CD4-positive, alpha-beta T cell treated with Interferon alpha-2 for 1 hour (primary cell): ENCODE data around the gene EDEM2.
A peak's percentile ranks its signal among the peaks of the same experiment; 100 is the strongest.
"Not testable (repeated sequence)": the region's sequence is repeated elsewhere in the genome, so short reads cannot be mapped to it uniquely, and the experiment has no call there.

ENCODE experiments used
- DNase-seq, 2 donors: peaks; one replicate each; pipeline ENCODE4 v3.0.0-alpha.2; 2020 to 2022

The EDEM2 gene

DNA sequence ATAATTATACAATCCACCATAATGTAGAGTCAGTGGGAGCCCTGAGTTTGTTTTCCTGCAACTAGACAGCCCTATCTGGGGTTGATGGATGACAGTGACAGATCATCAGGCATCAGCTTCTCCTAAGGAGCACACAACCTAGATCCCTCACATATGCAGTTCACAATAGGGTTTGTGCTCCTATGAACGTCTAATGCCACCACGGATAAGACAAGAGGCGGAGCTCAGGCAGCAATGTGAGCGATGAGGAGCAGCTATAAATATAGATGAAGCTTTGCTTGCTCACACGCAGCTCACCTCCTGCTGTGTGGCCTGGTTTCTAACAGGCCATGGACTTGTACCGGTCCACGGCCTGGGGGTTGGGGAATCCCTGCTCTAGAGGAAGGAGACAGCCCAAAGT is 25.9 kb downstream of the EDEM2 start:
- DNase-seq: no peak

DNA sequence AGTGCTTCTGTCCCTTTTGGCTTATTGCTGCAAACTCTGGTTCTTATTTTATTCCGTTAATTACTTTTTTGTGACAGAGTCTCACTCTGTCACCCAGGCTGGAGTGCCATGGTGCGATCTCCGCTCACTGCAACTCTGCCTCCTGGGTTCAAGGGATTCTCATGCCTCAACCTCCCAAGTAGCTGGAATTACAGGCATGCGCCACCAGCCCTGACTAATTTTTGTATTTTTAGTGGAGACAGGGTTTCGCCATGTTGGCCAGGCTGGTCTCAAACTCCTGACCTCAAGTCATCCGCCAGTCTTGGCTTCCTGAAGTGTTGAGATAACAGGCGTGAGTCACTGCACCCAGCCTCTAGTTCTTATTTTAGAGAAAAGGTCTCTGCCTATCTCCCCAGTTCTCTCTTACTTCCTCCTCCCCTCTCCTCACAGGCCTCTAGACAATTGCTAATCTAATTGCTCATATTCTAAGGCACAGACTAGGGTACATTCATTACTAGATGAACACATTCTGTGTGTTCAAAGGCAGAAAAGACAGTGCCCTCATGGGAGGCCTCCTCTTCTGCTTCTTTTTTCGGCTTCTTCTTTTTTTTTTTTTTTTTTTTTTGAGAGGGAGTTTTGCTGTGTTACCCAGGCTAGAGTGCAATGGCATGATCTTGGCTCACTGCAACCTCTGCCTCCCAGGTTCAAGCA is 27.0 kb downstream of the EDEM2 start:
- DNase-seq: no peak

DNA sequence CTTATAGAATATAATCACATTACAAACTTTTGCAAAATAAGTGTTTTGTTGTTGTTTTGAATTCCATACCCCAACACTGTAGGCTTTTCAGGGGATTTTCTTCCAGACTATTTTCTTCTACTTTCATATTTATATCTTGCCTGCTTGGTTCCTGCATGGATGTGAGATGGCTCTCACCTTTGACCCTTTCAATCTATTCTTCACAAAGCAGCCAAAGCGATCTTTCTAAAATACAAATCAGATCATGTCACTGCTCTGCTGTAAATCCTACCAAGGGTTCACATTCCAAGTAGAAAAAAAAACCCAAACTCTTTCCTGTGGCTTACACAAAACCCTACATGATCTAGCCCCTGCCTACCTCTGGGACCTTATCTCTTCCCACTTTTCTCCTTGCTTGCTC is 29.5 kb downstream of the EDEM2 start:
- no peak for DNase-seq

DNA sequence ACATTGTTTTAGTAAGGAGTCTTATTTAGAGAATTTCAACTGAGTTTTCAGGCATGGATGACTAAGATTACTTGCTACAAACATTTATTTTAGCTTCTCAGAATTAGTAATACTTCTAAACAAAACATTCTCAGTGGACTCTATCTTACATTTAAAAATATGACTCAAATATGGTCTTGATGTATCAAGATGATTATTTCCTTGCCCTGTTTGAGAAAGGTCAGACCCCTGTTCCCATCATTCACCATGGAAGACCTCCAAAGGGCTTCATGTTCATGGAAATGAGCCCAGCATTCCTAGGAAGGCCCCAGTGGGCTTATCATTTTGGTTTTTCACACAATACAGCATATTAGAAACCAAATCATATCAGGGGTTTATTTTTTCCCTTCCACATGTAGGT is 29.9 kb downstream of the EDEM2 start:
- no peak for DNase-seq

DNA sequence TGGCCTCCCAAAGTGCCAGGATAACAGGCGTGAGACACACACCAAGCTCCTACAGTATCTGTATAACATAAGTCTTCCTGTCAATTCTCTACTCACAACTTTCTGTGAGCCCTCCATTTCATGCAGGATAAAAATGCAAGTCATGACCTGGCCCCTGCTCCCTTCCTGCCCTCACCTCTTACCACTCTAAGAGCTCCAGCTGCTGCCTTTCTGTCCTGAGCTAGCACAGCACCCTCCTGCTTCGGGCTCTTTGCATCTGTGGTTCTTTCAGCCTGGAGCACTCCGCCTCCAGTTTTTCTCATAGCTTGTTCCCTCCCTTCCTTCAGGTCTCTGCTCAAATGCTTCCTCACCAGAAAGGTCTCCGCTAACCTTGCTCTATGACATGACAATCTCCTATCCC is 30.9 kb downstream of the EDEM2 start:
- DNase-seq: no peak

DNA sequence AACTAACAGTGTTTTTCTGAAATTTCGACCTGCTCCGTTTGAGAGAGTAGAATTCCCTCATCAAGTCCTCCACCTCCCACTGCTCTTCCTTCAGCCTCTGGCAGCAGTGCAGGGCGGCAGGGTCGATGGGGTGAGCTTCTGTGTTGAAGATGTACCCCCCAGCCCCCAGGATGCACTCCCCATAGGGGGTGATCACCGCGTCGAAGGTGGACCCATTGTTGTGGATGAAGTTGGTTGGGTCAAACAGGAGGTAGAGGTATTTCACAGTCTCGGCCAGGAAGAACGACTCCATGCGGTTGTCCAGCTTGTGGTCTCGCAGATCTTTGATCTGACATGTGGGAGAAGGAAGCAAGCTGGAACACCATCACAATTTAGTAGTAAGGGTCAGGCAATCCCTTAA is 31.5 kb downstream of the EDEM2 start:
- DNase-seq: no peak

DNA sequence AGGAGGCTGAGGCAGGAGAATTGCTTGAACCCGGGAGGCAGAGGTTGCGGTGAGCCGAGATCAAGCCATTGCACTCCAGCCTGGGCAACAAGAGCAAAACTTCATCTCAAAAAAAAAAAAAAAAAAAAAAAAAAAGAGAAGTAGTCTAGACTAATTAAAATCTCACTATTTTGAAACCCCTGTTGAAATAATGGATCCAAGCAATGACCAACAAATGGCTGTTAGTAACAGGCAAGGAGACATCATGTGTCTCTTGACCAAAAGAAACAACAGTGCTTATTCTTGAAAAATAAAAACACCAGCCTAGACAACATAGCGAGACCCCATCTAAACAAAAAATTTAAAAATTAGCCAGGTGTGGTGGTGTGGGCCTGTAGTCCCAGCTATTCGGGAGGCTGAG is 34.9 kb downstream of the EDEM2 start:
- DNase-seq: not testable (repeated sequence)

DNA sequence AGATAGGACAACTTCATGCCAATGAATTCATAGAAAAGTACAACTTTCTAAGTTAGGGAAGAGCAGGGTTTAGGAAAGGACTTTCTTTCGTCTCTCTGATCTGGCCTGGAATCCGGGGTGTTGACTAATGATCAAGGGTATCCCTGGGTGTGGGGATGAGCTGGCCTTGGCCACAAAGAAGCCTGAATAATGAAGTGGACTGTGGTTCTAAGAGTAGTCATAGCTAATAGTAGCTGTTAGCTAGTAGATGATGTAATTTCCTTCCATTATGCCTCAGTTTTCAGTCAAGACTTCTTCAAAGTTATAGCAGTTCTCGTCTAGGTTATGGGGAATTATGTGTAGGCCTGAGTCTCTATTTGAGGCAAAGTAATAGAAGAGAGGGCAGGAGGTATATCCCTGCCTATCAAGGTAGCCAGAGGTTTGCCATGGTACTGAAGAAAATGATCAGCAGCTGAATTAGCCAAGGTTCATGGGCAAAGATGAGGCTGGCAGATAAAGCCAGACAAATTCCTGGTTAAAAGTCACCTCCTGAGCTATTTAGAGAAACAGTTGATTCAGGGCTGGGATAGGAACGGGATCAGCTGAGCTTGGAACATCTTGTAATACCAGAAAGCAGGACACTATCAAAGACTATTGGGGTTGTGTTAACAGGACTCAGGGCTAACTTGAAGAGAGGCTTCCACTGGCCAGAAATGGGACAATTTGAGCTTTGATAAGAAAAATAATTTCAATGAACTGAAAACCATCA is 35.8 kb downstream of the EDEM2 start:
- no peak for DNase-seq

DNA sequence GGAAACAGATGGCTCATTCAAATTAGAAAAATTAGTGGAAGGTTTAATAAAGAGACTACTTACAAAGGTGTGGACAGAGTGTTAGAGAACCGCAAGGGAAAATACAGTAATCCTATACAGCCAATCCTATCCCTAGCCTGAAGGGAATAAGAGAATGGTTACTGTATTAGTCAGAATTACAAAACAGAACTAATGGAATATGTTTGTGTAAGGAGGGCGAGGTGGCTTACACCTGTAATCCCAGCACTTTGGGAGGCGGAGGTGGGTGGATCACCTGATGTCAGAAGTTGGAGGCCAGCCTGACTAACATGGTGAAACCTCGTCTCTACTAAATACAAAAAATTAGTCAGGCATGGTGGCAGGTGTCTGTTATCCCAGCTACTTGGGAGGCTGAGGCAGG is 38.2 kb downstream of the EDEM2 start:
- DNase-seq: no peak

DNA sequence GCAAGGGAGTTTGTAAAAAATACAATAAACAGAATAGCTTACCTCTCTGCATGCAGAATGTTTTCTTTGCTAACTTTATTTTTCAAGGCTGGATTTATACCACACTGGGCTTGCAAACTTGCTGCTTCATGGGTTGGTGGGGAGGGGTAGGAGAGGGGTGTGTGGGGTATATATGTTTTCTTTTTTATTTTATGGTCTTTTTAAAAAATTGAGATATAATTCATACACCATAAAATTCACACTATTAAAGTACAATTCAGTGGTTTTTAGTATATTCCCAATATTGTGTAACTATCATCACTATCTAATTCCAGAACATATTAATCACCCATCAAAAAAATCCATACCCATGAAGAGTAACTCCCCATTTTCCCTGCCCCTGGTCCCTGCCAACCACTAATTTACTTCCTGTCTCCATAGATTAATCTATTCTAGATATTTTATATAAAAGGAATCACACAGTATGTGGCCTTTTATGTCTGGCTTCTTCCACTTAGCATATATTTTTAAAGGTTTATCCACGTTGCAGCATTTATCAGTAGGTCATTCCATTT is 40.2 kb downstream of the EDEM2 start:
- DNase-seq: no peak

DNA sequence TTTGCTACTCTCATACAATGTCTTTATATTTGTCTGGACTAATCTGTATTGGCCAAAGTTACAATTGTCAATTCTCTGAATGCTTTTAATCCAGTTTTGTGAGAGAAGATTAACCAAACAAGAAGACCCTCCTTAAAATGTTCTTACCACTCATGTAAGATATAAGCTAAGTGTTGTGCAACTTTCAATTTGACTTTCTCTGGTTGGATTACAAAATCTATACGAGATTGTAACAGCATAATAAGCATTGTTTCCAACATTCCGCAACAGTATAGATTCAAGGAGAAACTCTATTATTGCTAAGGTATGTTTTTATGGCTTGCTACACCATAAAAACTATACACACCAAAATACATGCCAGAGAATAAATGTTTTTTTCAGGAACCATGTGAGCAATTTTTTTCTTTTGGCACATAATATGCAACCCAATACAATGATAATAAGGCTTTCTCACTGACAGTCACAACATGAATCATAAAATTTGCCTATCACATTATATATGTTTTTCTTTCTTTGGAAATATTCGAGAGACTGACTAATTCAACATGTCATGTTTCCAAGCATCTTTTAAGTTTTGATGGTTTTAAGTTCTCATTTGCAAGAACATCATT is 42.3 kb downstream of the EDEM2 start:
- DNase-seq: no peak

DNA sequence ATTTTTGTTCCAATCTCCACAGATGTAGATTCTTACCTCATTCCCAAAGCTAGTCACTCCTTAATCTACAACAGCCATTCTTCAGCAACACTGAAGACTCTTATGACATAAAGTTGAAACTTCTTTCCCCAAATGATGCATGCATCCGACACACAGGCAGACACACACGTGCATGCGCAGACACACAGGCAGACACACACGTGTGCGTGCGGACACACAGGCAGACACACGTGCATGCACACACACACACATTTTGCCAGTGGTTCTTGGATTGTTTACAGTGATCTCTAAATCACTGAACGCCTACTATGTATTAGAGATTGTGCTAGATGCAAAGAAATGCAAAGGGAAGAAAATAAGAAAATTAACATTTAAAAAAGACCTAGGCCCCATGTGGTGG is 45.5 kb downstream of the EDEM2 start:
- no peak for DNase-seq

DNA sequence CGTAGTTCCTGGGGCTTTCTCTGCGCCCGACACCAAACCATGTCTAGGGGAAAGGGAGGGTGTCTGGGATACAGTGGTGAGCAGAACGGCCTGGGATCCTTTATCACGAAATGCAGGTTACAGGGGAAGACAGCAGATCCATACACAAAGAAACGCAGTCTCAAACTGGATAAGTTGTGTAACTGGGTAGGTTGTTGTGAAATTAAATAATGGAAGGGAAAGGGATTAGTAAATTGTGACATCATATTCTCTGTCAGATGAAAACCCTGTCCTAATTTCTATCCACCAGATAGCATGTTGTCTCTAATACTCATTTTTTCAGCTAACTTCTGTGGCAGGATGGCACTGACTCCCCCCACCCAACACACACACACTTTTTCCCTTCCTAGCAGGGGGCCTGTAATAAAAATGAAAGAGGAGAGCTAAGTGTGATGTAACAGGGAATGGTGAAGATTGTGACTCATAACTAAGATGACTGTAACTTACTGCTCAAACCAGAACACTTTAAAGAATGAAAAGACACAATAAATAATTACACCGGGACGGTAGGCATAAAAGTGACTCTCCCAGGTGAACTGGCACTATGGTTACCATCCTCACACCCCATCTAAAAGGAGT is 53.8 kb downstream of the EDEM2 start:
- no peak for DNase-seq

DNA sequence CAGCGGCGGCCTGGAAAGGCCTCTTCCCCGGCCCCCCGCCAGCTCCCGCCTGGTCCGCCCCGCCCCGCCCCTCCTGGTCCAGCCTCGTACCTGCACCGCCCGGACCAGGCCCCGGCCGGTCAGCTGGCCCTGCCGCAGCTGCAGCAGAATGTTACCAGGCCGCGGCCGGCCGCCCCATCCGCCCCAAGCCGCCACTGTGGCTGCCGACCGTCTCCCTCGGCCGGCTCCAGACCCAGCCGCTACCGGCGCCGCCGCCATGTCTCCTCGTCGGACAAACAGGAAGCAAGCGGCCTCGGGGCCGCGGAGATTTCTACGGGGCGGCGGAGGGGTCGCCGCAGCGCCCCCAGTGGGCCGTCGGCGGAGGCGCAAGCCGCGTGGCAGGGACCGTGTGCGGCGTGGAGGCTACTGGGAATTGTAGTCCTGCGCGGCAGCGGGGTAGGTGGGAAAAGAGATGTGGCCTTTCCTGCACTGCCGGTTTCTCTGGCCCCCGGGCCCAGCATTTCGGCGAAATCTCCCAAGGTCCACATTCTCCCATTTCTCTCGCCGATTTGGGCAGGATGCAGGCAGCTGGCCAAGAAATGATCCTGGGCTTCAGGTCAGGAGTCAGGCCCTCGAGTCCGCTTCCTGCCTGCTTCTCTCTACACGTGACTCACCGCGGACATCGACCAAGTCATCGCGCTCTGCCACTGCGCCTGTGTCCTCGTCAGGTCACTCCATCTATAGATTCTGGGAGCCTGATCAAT is 54.4 kb downstream of the EDEM2 start, which contains the start of gene TRPC4AP:
Gene TRPC4AP, minus strand, starts transcription at position 284 of the 743 bp plus-strand sequence. Its CDS starts 26 bp downstream, at position 258.
- peak; percentile 86 to 91 for DNase-seq

DNA sequence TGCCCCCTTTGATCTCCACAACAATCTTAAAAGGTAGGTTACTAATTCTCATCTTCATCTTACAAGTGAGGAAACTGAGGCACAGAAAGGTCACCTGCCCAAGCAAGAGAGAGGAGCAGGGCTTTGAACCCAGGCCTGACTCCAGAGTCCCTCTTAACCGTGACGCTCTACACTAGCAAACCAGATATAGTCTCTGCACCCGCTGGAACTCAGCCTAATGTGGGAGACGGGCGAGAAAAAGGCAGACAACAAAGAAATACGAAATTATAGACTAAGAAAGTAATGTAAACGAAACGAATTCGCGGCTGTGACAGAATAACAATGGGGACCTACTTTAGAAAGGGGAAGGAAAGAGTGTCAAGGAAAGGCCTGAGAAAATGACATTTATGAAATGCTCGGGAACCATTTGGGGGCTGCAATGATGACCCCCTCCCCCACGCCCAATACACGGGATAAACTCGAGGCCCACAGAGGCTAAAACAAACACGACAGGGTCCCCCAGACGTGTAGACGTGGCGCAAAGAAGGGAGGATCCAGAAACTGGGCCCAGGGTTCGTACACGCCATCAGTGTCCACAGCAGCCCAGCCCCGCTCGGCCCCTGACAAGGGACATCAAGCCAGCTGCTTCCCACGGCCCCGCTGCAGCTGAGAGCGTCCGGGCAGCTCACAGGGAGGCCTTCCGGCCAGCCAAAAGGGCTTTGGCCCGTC is 55.2 kb downstream of the EDEM2 start:
- DNase-seq: no peak

DNA sequence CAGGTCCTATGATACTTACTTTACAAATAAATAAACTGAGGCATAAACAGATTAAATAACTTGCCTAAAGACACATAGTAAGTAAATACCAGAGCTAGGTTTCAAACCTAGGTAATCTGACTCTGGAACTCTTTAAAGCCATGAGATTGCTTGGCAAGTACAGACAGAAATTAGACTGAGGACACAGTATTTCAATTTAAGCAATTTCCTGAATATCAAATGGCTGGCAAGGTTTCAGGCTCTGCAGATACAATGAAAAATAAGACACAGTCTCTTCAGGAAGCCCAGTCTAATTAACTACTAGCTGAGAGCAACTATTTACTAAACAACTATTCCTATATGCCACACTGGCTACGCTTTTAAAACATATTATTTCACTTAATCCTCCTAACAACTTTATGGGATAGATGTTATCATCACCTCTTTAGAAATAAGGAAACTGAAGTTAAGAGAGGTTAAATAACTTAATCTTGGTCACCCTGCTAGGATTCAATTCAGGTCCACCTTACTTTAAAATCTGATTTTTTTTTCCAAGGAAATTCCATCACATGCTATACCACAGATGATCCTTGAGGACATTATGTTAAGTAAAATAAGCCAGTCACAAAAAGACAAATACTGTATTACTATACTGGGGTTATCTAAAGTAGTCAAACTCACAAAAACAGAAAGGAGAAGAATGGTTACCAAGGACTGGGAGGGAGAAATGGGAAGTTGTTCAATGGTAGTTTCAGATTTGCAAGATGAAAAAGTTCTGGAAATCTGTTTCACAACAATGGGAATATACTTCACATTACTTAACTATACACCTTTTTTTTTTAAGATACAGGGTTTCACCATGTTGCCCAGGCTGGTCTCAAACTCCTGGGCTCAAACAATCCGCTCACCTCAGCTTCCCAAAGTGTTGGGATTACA is 58.6 kb downstream of the EDEM2 start:
- DNase-seq: no peak

DNA sequence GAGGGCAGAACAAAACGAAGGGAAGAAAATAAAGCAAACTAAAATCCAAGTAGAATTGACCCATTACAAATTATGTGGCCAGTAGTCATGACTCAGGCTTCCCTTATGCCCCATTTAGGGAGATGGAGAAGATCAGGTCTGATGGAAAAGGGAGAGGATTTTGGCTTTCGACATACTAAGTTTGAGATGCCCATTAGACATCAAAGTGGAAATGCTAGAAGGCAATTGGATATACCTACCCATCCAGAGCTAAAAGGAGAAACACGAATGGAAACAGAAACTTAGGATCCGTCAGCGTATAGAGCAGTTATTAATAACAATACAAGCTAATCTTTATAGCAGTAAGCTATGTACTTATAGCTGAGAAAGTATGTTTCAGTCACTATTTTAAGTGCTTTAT is 59.3 kb downstream of the EDEM2 start:
- no peak for DNase-seq

DNA sequence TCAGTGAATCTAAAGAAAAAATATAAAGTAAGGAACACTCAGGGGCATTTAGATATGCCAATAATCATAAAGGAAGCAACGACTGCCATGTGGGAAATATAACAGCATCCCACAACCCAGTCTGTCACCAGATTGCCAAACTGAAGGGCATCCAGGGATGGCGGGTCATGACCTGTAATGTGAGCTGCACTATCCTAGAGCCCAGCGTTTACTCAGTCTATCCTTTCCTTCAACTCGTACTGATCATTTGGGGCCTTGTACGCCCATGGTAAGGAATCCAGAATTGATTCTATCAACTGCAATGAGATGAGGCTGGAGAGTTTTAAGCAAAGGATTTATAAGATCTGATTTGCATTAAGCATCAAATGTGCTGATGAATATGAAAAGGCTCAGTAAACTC is 59.8 kb downstream of the EDEM2 start:
- no peak for DNase-seq

DNA sequence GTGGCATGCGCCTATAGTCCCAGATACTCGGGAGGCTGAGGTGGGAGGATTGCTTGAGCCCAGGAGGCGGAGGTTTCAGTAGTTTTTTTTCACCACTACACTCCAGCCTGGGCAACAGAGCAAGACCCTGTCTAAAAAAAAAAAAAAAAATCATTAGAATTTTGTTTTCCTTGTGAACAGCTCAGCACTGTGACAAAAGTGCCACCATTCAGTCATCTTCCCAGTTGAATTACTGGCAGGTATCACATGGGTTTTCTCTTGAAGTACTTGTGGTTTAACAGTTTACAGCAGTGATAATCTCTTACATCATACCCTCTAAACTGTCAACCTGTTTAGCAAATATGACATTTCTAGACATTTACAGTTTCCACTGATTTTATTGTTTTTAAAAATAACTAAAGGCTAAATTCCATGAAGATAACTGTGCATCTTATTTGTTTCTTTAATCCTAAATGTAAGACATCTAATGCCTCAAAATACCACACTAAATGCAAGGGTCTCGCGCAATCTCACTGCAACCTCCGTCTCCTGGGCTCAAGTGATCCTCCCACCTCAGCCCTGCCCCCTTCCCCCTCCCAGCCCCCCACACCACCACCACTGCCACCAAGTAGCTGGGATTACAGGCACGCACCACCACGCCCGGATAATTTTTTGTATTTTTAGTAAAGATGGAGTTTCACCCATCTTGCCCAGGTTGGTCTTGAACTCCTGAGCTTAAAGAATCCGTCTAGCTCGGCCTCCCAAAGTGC is 61.5 kb downstream of the EDEM2 start:
- peak in 1 of 2 donors; percentile 51 for DNase-seq

DNA sequence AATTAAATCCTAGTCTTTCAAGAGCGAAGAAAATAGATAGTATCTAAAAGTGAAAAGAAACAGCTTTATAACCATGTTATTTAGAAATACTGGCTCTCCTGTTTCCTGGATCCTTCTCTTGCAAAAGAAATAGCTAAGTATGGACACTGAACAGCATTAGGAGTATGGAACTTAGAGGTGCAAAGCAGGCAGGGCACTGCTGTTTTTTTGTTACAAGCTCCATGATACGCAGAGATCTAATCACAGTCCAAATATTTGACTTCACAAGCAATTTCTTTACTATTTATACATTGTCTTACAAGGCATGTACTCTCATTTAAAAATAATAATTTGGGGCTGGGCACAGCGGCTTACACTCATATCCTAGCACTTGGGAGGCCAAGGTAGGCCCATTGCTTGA is 62.1 kb downstream of the EDEM2 start:
- no peak for DNase-seq
